Ishikawa (cell line): ENCODE measurements around the gene SDC4.

Experiments used
- CEBPB ChIP-seq: IDR thresholded peaks from 2 replicates; pipeline ENCODE4 v1.6.1; 2012
- CREB1 ChIP-seq: IDR thresholded peaks from 2 replicates; pipeline ENCODE4 v1.6.1; 2012; ENCODE audit warnings: low read depth
- EGR1 ChIP-seq: IDR thresholded peaks from 2 replicates; pipeline ENCODE4 v1.6.1; 2012
- EP300 ChIP-seq: IDR thresholded peaks from 2 replicates; pipeline ENCODE4 v1.6.1; 2012; ENCODE audit warnings: borderline replicate concordance
- FOXM1 ChIP-seq: IDR thresholded peaks from 2 replicates; pipeline ENCODE4 v1.6.1; 2012; ENCODE audit warnings: low read depth, borderline replicate concordance
- MAX ChIP-seq: IDR thresholded peaks from 2 replicates; pipeline ENCODE4 v1.6.1; 2012
- NFIC ChIP-seq: IDR thresholded peaks from 2 replicates; pipeline ENCODE4 v1.6.1; 2012
- RAD21 ChIP-seq: IDR thresholded peaks from 2 replicates; pipeline ENCODE4 v1.6.1; 2012; ENCODE audit warnings: low read depth
- REST ChIP-seq: IDR thresholded peaks from 2 replicates; pipeline ENCODE4 v1.6.1; 2012; ENCODE audit warnings: low read depth, mild to moderate bottlenecking
- TAF1 ChIP-seq: IDR thresholded peaks from 2 replicates; pipeline ENCODE4 v1.6.1; 2012; ENCODE audit warnings: low read depth, mild to moderate bottlenecking
- TCF12 ChIP-seq: IDR thresholded peaks from 2 replicates; pipeline ENCODE4 v1.6.1; 2012; ENCODE audit warnings: low read depth
- TEAD4 ChIP-seq: IDR thresholded peaks from 2 replicates; pipeline ENCODE4 v1.6.1; 2012
- USF1 ChIP-seq: IDR thresholded peaks from 2 replicates; pipeline ENCODE4 v1.6.1; 2012
- YY1 ChIP-seq: IDR thresholded peaks from 2 replicates; pipeline ENCODE4 v1.6.1; 2012; ENCODE audit warnings: low read depth
- ZBTB7A ChIP-seq: IDR thresholded peaks from 2 replicates; pipeline ENCODE4 v1.6.1; 2012; ENCODE audit warnings: low read depth

The SDC4 gene

GRCh38 chr20:45352729-45353128 is 4.5 kb upstream of the SDC4 start:
- TF ChIP-seq FOXM1: no peak
- no peak for TF ChIP-seq EGR1
- no peak for TF ChIP-seq MAX
- no peak for TF ChIP-seq TEAD4
- no peak for TF ChIP-seq CREB1
- TF ChIP-seq RAD21: no peak
- no peak for TF ChIP-seq EP300
- no peak for TF ChIP-seq NFIC
- TF ChIP-seq ZBTB7A: no peak

- TF ChIP-seq CEBPB (no peak), RAD21 (no peak), YY1 (no peak), NFIC (no peak), REST (no peak), ZBTB7A (no peak), CREB1 (no peak), TCF12 (no peak), FOXM1 (no peak), USF1 (no peak), TAF1 (no peak), TEAD4 (no peak), EGR1 (no peak), EP300 (no peak), MAX (no peak)
These were observed 2.0 kb upstream of the SDC4 start for GRCh38 chr20:45350217-45350616.

GRCh38 chr20:45347297-45347935 is 808 bp downstream of the SDC4 start:
- TF ChIP-seq TEAD4 (no peak), ZBTB7A (0 out of 2 replicates have a peak, but pooled peaks have one; percentile 18), TAF1 (no peak), USF1 (no peak), REST (no peak), CEBPB (no peak), RAD21 (no peak), EP300 (no peak)

GRCh38 chr20:45346851-45347250 is 1.4 kb downstream of the SDC4 start:
- no peak for TF ChIP-seq ZBTB7A
- no peak for TF ChIP-seq MAX
- no peak for TF ChIP-seq FOXM1
- no peak for TF ChIP-seq TCF12
- no peak for TF ChIP-seq YY1
- TF ChIP-seq EGR1: no peak
- TF ChIP-seq CEBPB: no peak

GRCh38 chr20:45346291-45346718 is 1.9 kb downstream of the SDC4 start:
- TF ChIP-seq EGR1: no peak
- no peak for TF ChIP-seq NFIC
- TF ChIP-seq FOXM1: no peak
- TF ChIP-seq RAD21: no peak
- no peak for TF ChIP-seq EP300
- no peak for TF ChIP-seq REST
- no peak for TF ChIP-seq TAF1
- TF ChIP-seq ZBTB7A: no peak
- no peak for TF ChIP-seq MAX
- TF ChIP-seq USF1: no peak
- no peak for TF ChIP-seq CEBPB
- no peak for TF ChIP-seq CREB1
- TF ChIP-seq TCF12: no peak
- no peak for TF ChIP-seq YY1
- no peak for TF ChIP-seq TEAD4
